HG02973 (cell line): ENCODE results near the gene AKT2.

Experiments
- ATAC-seq: cut with Tn5 transposase; IDR thresholded peaks from one replicate; pipeline ENCODE4 v1.9.1; 2021; ENCODE audit warnings: moderate library complexity; ENCODE audit not compliant: unreplicated experiment

AKT2 gene

GRCh38 chr19:40254714-40255418 lies 30.3 kb downstream of the AKT2 start:
- ATAC-seq = no peak

DNA sequence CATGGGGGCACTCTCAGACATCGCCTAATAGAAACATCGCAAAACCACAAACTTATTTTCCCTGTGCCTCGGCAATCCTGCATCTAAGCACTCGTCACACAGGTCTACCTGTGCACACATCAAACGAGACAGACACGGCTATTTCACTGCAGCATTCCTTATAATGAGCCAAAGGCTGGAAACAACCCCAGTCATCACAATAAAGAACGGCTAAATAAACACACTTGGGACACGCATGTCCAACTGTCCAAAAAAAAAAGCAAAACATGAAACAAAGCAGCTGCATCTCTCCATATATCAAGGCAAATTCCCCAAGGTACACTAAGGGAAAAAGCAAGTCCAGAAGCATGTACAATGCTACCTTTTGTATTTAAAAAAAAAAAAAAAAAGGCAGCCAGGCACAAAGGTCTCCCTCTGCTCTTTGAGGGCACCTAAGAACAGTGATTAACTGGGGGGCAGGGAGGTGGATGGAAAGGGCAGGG lies 31.5 kb downstream of the AKT2 start:
- no peak for ATAC-seq

- no peak for ATAC-seq
Measured at GRCh38 chr19:40252395-40252794, 32.8 kb downstream of the AKT2 start.

- no peak for ATAC-seq
Measured at GRCh38 chr19:40251991-40252390, 33.2 kb downstream of the AKT2 start.

- ATAC-seq = no peak
Measured at GRCh38 chr19:40251244-40251643, 33.9 kb downstream of the AKT2 start.

DNA sequence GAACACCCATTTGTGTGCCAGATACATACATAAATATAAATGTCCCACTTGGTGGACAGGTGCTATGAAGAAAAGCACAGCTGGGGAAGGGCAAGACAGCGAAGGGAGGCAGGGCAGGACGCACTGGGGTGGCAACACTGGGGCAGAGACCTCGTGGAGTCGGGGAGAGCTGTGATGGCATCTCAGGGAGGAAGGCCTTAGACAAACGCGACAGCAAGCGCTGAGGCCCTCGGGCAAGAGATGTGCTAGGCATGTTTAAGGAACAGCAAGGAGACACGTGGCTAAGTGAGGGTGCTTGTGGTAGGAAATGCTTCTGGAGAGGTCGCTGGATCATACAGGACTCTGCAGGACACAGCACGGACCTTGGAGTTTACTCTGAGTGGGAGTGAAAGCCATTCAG lies 35.4 kb downstream of the AKT2 start:
- ATAC-seq = no peak

DNA sequence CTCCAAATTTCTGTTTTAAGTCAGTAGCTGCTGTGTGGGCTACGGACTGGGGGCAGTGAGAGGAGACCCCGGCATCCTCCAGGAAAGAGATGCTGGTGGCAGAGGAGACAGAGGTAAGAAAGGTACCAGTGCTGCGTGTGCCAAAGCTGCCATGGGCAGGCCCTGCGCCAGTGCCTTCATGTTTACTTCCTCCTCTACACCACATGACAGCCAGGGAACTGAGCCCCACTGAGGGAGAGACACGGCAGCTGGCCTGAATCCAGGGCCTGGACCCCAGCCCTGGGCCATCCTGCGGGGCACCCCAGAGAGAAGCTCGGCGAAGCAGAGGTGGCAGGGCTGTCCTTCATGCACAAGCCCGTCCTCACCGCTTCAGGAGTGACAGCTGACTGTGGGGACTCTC lies 35.9 kb downstream of the AKT2 start:
- no peak for ATAC-seq

DNA sequence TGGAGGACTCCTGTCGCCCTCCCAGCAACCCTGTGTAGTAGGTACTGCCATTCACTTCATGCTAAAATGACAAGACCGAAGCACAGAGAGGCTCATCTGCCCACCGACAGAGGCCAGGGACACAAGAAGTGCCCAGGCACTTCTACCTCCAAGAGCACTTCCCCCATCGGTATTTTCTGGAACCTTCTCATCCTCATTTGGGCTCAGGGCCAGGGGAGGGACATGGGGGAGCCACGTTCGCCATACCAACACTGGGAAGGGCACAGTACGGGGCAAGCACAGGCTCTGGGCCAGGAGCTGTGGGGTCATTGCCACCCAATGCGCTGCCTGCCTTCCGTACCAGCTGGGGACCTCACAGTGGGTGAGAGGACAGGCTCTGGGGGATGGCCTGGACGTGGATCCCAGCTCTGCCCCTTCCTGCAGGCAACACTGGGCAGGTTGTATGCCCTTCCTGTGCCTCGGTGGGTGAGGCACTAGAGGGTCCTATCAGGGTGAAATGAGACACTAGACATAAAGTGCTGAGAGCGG lies 37.3 kb downstream of the AKT2 start:
- ATAC-seq = no peak

GRCh38 chr19:40247178-40247577 lies 38.0 kb downstream of the AKT2 start:
- no peak for ATAC-seq

- no peak for ATAC-seq
Measured at GRCh38 chr19:40246292-40247073, 38.7 kb downstream of the AKT2 start.

DNA sequence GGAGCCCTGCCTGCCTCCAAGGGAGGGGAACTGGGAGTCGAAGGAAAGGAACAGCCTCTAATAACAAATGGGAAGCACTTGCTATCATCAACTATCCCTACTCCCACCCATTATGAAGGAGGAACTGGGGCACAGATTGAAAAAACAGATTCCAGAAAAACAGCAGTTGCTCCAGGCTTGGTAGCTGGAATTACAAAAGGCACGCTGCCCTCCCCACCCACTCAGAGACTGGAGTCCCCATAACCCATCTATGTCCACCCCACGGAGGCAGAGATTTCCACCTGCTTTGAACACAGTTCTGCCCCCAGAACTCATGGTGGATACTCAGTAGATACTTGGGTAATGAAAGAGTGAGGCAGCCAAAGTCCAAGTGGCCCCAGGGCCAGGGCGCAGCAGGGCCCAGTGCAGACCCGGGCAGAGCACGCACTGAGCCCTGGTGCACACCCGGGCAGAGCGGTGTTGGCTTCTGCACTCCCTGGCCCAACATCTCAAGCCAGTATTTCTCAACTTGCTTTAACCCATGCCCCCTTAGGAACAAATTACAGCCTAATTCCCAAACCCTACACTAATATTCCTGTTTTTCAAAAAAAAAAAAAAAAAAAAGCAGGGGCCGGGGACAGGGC lies 39.5 kb downstream of the AKT2 start:
- no peak for ATAC-seq

DNA sequence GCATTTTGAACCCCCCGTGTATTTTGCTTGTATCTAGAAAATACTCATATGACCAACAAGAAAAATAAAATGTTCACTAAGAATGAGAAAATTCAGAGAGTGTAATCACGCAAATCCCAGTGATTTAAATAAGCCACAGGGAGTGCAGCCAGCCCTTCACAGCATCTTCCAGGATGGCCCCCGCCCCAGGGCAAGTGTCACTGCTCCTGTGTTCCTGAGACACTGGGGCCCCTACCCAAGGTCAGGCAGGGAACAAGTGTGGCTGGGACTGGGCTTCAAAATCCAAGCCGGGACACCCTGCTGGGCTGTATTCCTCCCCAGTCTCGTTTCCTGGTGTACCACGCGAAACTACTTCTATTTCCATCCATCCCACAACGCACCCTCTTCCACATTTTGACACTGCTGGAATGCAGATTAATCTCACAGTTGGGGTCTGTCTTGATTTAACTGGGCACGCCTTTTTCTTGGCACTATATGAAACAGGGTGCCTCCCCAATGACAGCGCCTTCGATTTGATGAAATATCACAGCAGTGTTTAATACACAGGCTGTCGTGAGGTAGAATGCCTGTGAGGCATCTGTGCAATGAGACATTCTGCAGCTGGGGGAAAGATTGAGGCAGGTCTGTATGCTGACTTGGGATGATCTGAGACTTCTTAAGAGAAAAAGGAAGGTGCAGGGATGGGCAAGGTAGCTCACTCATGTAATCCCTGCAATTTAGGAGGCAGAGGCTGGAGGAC lies 40.4 kb downstream of the AKT2 start:
- no peak for ATAC-seq

- no peak for ATAC-seq
Measured at GRCh38 chr19:40243181-40243580, 42.0 kb downstream of the AKT2 start.

DNA sequence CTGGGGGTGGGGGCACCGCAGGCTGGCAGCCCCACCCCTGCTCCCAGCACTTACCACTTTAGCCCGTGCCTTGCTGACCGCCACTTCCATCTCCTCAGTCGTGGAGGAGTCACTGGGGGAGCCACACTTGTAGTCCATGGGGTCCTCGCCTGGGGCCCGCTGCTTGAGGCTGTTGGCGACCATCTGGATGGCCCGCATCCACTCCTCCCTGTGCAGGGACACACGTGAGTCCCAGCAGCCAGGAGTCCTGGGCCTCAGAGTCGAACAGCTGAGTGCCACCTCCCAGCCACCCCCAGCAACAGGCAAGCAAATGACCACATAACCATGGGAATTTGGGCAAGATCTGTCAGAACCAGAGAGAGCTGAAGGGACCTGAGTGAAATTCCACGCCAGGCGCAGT lies 42.7 kb downstream of the AKT2 start:
- ATAC-seq = no peak

- no peak for ATAC-seq
Measured at GRCh38 chr19:40241809-40242384, 43.2 kb downstream of the AKT2 start.

DNA sequence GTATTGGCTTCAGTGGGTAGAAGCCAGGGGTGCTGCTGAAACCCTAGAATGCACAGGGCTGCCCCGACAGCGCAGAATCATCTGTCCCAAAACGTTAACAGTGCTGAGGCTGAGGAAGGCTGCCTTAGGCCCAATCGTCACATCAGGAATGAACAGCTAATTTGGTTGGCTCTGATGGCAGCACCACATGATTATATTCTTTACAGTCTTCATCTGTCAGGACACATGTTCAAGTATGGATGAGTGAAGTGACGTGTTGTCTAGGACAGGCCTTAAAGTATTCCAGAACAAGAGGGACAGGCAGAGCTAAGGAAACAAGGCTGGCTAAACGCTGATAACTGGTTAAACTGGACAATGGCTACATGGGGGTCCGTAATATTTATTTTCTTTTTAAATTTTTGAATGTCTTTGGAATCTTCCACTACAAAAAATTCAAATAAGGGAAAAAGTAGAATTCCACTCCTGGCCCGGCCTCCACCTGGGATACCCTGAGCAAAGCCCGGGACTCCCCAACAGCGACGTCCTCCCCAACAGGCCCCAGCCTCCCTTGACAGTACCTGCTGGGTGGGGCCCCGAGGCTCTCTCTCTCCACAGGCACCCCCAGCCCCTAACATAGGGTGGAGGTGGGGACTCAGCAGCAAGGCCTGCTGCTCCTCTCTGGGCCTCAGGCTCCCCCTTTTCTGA lies 43.9 kb downstream of the AKT2 start:
- ATAC-seq = no peak

- ATAC-seq = no peak
Measured at GRCh38 chr19:40240332-40240731, 44.8 kb downstream of the AKT2 start.

DNA sequence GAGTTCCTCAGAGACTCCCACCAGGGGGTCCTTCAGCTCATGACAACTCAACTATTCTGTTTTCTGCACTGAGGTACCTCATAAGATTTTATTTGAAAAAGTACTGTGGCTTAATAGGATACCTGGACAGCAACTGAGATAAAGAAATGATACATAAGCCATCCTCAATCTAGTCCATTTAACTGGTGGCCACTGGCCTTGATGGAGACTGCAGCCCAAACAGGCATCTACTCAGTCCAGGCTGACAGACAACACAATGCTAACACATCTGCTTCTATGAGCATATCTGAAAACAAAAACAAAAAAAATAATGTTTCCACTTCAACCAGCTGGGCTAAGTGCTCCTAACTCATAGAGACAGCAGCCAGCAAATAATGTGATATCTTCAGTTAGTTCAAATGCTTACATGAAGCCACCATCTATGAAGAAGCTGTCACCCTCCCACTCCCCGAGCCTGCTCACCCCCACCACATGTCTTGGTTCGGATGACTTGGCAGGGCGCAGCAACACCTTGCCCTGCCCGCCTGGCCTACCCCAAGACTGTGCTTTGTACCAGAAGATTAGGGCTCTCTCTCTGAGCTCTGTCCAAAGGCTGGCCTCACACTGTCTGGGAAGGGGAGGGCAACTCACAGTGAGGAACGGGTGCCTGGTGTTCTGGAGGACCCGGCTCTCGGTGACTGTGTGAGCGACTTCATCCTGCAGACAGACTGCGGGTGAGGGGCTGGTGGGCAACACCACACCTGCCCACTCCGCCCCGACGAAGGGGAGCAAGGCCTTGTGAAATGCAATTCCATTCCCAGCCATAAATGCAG lies 45.5 kb downstream of the AKT2 start:
- ATAC-seq = no peak

DNA sequence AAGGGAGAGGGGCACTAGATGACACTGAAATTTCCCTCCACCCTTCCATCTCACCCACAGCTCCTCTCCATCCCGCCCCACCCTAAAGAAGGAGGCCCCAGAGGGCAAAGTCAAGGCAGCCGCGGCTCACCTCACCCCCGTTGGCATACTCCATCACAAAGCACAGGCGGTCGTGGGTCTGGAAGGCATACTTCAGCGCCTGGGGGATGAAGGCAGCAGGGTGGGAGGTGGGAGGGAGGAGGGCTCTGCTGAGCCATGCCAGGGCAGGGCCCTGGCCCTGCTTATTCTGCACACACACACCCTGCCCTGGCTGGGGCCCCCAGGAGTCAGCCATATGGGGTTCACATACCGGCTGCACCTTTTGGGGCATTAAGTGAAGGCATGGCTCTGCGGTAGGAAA lies 46.4 kb downstream of the AKT2 start:
- no peak for ATAC-seq
